ENCODE measurements around the gene PC.
A peak's percentile ranks its signal among the peaks of the same experiment; 100 is the strongest.

Gene PC

DNA sequence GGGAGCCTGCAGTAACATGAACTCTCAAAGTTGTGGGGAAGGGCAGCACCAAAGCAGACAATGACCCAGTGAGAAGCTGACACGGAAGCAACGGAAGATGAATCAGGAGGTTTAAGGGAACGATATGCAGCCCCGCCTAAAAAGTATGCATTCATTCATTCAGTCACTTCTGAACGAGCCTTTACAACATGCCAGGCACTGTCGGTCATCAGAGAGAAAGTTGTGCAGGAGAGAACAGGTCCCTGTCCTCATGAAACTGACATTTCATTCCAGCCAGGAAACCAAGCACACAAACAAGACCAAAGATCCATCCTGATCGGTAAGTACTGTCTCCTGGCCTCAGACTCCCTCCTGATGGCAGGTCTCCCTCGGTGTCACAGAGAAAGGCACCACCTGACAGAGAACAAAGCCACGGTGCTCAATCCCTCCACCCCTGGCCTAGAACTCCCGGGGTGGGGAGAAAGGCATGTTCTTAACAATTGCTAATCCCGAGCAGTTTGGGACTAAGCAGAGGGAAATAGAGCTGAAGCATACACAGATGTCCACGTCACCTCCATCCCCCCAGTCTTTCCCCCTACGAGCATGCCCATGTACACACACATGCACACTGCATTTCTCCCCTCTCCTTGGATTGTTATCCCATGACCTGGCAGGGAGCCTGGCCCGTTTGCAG is 52.0 kb downstream of the PC start:
- peak overlapping the region; percentile 33 for H3K4me3 ChIP-seq (ENCODE audit: low read length)
- TF ChIP-seq, protein P1, sequence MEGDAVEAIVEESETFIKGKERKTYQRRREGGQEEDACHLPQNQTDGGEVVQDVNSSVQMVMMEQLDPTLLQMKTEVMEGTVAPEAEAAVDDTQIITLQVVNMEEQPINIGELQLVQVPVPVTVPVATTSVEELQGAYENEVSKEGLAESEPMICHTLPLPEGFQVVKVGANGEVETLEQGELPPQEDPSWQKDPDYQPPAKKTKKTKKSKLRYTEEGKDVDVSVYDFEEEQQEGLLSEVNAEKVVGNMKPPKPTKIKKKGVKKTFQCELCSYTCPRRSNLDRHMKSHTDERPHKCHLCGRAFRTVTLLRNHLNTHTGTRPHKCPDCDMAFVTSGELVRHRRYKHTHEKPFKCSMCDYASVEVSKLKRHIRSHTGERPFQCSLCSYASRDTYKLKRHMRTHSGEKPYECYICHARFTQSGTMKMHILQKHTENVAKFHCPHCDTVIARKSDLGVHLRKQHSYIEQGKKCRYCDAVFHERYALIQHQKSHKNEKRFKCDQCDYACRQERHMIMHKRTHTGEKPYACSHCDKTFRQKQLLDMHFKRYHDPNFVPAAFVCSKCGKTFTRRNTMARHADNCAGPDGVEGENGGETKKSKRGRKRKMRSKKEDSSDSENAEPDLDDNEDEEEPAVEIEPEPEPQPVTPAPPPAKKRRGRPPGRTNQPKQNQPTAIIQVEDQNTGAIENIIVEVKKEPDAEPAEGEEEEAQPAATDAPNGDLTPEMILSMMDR (IDR thresholded peaks at IDR 0.05; ENCODE audit: insufficient read depth, low read depth, low read length, missing control alignments) = no peak
- DNase-seq (ENCODE audit: low read depth) = peak; percentile 96

GRCh38 chr11:66905631-66906030 is 52.6 kb downstream of the PC start:
- TF ChIP-seq, protein P1 (IDR thresholded peaks at IDR 0.05; ENCODE audit: insufficient read depth, low read depth, low read length, missing control alignments) = no peak
- DNase-seq (ENCODE audit: low read depth) = no peak
- H3K4me3 ChIP-seq (ENCODE audit: low read length) = peak overlapping the region; percentile 33

GRCh38 chr11:66904981-66905521 is 53.1 kb downstream of the PC start:
- TF ChIP-seq, protein P1 (IDR thresholded peaks at IDR 0.05; ENCODE audit: insufficient read depth, low read depth, low read length, missing control alignments) = no peak

GRCh38 chr11:66904561-66904960 is 53.6 kb downstream of the PC start:
- no peak for DNase-seq (ENCODE audit: low read depth)
- TF ChIP-seq, protein P1 (IDR thresholded peaks at IDR 0.05; ENCODE audit: insufficient read depth, low read depth, low read length, missing control alignments) = no peak
- H3K4me3 ChIP-seq (ENCODE audit: low read length) = peak overlapping the region; percentile 33

More at GRCh38 chr11:66904981-66905521, 53.1 kb downstream of the PC start:
- H3K4me3 ChIP-seq (ENCODE audit: low read length) = peak overlapping the region; percentile 33
- DNase-seq (ENCODE audit: low read depth) = peak; percentile 29

DNA sequence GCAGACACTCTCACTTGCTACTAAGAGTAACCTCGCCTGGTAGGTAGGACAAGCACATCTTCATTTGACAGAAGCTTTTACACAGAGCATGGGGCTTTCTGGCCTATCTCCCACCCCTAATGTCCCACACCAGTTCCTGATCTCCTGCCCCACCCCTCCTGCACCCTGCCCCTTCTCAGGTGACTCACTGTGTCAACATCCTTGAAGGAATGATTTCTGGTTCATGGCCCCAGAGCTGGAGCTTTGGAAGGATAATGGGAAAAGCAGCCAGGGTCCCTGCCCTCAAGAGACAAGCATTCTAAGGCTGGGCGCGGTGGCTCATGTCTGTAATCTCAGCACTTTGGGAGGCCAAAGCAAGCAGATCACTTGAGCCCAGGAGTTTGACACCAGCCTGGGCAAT is 54.1 kb downstream of the PC start:
- TF ChIP-seq, protein P1 (IDR thresholded peaks at IDR 0.05; ENCODE audit: insufficient read depth, low read depth, low read length, missing control alignments) = no peak
- peak; percentile 54 for DNase-seq (ENCODE audit: low read depth)
- no peak overlapping the region for H3K4me3 ChIP-seq (ENCODE audit: low read length)

DNA sequence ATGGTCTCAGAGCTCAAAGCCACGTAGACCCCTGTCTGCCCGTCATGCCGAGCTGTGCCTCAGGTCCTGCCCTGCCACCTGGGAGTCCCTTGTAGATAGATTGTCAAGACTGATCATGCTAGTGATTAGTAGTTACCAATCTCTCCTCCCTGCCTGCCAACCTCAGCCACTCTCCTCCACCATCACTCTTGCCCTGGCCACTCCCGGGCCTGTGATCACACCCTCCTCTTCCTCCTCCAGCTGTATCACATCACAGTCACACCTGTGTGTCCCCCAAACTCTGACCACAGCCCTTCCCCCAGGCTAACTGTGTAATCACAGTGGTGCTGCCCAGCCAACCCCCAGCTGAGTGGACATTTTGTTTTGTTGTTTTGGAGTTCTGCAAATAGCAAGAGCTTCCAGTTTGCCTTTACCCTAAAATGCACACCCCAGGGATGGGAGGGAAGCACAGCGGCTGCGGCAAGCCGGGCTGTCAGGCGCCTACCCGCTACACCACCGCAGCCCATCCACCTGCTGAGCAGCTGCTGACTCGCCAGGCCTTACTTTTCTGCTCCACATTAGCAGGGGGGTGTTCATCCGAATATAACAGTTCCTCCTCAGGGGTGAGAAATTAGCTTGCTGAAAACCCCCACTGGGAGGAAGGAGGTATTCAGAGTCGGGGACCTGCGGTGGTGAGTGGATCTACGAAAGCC is 55.6 kb downstream of the PC start:
- H3K4me3 ChIP-seq (ENCODE audit: low read length) = no peak overlapping the region
- DNase-seq (ENCODE audit: low read depth) = no peak
- TF ChIP-seq, protein P1 (IDR thresholded peaks at IDR 0.05; ENCODE audit: insufficient read depth, low read depth, low read length, missing control alignments) = no peak

Measured in epithelial cell of esophagus (primary cell).